Measurements from ENCODE around the gene B3GNT7. TPM values are rescaled to one million over a fixed set of nuclear protein-coding genes. Genes with fewer than 3 reads are reported as not detected.

Gene B3GNT7
- total and polyA plus RNA-seq, 2 of the 8 experiments (the other 6 are each of a cell fraction or from before 2014, with no cell fraction given) = 26.4 to 73.1 TPM

DNA sequence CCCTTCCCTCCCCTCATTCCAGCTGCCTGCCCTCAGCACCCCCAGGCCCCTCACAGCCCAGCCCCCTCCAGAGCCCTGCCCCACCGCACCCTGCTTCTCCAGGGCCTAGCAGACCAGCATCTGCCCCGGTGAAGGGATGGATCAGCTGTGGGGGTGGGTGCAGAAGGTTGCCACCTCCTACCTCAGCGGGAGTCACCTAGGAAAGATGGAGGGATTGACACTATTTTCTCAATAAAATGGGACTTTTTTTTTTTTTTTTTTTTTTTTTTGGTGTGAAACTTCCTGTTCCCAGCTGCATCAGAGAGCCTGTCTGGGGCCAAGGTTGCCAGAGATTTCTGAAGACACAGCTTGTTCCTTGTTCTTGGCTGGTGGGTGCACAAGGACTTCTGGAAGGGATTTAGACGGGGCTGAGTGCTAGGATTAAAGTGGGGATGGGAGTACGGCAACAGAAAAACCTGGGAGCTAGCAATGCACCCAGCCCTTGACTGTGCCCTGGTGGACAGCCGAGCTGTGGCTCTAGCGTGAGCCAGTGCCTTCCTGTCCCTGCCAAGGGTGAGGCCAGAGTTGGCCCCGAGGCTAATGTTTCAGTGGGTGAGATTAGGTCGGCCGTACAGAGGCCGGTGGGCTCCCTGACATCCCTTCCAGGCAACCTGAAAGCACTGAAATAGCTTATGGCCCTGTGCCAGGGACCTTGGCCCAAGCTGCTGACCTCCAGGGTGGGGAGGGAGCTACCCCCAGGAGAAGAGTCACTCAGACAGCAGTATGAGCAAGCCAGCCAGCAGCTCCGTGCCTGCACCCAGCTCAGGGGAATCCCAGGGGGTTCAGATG lies 4.6 kb downstream of the B3GNT7 start:
- Histone ChIP-seq H3K23ac (ENCODE audit: insufficient read length) (no peak overlapping the region), H3K27me3 (replicated peaks in 1 of 4; ENCODE audit: control insufficient read depth in 3 of 4, extremely low read depth in 1 of 4, insufficient read depth in 3 of 4, low read length in 3 of 4) (no peaks in the 10 kb centered on the region), H2BK5ac (ENCODE audit: low read depth, low read length) (no peak overlapping the region), H4K20me1 (replicated peaks in 1 of 2; ENCODE audit: control insufficient read depth in 1 of 2, insufficient read depth in 2 of 2, low read length in 2 of 2) (peaks cover 0 to 7% of the 10 kb centered on the region in 2 experiments), H3K9me3 (ENCODE audit: insufficient read depth in 2 of 2, low read depth in 1 of 2, low read length in 1 of 2) (no peaks in the 10 kb centered on the region), H3K56ac (replicated peaks; ENCODE audit: insufficient read length, low read depth, low read length) (peak overlapping the region; percentile 3), H4K5ac (ENCODE audit: insufficient read length, low read depth, low read length) (peak overlapping the region; percentile 57), H3K4me1 (replicated peaks in 1 of 4; ENCODE audit: control insufficient read depth in 3 of 4, insufficient read depth in 4 of 4, low read length in 3 of 4) (peaks cover 0 to 15% (median 12%) of the 10 kb centered on the region in 4 experiments; a peak in 6 of 7 replicates), H2AK5ac (ENCODE audit: low read depth, low read length) (no peak overlapping the region), H3K79me2 (ENCODE audit: control insufficient read depth in 1 of 2, insufficient read depth in 2 of 2, low read length in 2 of 2) (peaks cover 0 to 29% of the 10 kb centered on the region in 2 experiments; a peak in 2 of 4 replicates), H3K4me2 (ENCODE audit: insufficient read depth in 1 of 2, low read depth in 2 of 2, low read length in 2 of 2) (0 out of 4 replicates have a peak overlapping the region, but pooled peaks of 1 of the 2 experiments have one; percentile 20), H4K91ac (replicated peaks; ENCODE audit: insufficient read length, low read length) (peak overlapping the region; percentile 5), H3K27ac (ENCODE audit: low read depth, low read length) (no peak overlapping the region), H2BK20ac (ENCODE audit: low read length) (no peak overlapping the region), H3K14ac (ENCODE audit: insufficient read length) (no peak overlapping the region), H3K4me3 (ENCODE audit: extremely low read depth in 1 of 4, insufficient read depth in 2 of 4, low read depth in 3 of 4, low read length in 4 of 4) (no peak overlapping the region), H3K36me3 (ENCODE audit: control insufficient read depth in 2 of 4, insufficient read depth in 4 of 4, low read length in 3 of 4) (peaks cover 0 to 18% (median 10%) of the 10 kb centered on the region in 4 experiments; a peak in 4 of 8 replicates), H2AFZ (ENCODE audit: low read length) (no peak overlapping the region), H3K79me1 (ENCODE audit: low read depth, low read length) (peaks cover 8% of the 10 kb centered on the region), H3K9ac (replicated peaks in 1 of 4; ENCODE audit: extremely low read depth in 1 of 4, low read depth in 3 of 4, low read length in 3 of 4) (no peak overlapping the region), H2BK12ac (ENCODE audit: low read depth, low read length) (no peak overlapping the region), H4K8ac (ENCODE audit: extremely low read depth, insufficient read depth, low read length) (peak overlapping the region; percentile 71), H2BK120ac (replicated peaks; ENCODE audit: low read depth, low read length) (no peak overlapping the region), H2BK15ac (ENCODE audit: low read length) (no peak overlapping the region), H3K18ac (ENCODE audit: extremely low read depth, low read length) (no peak overlapping the region), H3K4ac (replicated peaks; ENCODE audit: insufficient read length, low read depth, low read length) (no peak overlapping the region), H3K23me2 (ENCODE audit: low read depth, low read length) (peaks cover 3% of the 10 kb centered on the region; the same call in 1 of the 2 replicates)
- no peak for TF ChIP-seq SRF (IDR thresholded peaks at IDR 0.05; ENCODE audit: low read depth, low read length)
- no peak for TF ChIP-seq TBP (IDR thresholded peaks at IDR 0.05; ENCODE audit: low read depth, low read length)
- no peak for TF ChIP-seq USF2 (IDR thresholded peaks at IDR 0.05; ENCODE audit: low read length)
- TF ChIP-seq SIRT6 (IDR thresholded peaks at IDR 0.05; ENCODE audit: low read length) = no peak
- no peak for TF ChIP-seq EGR1 (IDR thresholded peaks at IDR 0.05; ENCODE audit: borderline replicate concordance, low read depth, low read length)
- no peak for TF ChIP-seq RNF2 (IDR thresholded peaks at IDR 0.05; ENCODE audit: borderline replicate concordance, low read depth, low read length, missing control alignments, poor library complexity, severe bottlenecking)
- TF ChIP-seq PHF8 (conservative IDR thresholded peaks at IDR 0.05; ENCODE audit: low read depth, low read length) = no peak
- no peak for TF ChIP-seq RAD21 (IDR thresholded peaks at IDR 0.05 in 1 of 2, conservative IDR thresholded peaks at IDR 0.05 in 1 of 2; ENCODE audit: low read depth in 2 of 2, low read length in 2 of 2)
- TF ChIP-seq EP300 (IDR thresholded peaks at IDR 0.05; ENCODE audit: borderline replicate concordance in 1 of 2, low read depth in 2 of 2, low read length in 2 of 2) = no peak
- DNase-seq (ENCODE audit: low read depth in 1 of 2, low spot score in 2 of 2) = peak in 1 of 2 experiments; percentile 54
- FAIRE-seq = no peak
- POLR2A ChIA-PET (ENCODE audit: partially characterized antibody) = interaction anchor here (0.8 to 2.6 kb wide), 7 partner anchors 10 to 65 kb away, joined by 3 to 17 read pairs (median 7); partner anchors contain the start of gene NCL
- 88% methylated on average over 11 of the region's 12 CpGs; no CpG with 5 or more reads in 1 of the 2 experiments for WGBS, 2 experiments (ENCODE audit: extremely low coverage in 1 of 2, insufficient coverage in 1 of 2, insufficient read length in 1 of 2, insufficient replicate concordance in 2 of 2, low coverage in 1 of 2, low lambda C conversion rate in 2 of 2, missing lambda C conversion rate in 1 of 2)
- CTCF ChIA-PET (ENCODE audit: partially characterized antibody) = interaction anchor here (0.7 to 29.5 kb wide), 23 partner anchors 10 to 256 kb away, joined by 3 to 617 read pairs (median 5); no protein-coding TSS in a partner anchor
